Natural killer cell (primary cell): Measurements from ENCODE around the gene HOMER2. TPM values are rescaled to one million over a fixed set of nuclear protein-coding genes. Genes with fewer than 3 reads are reported as not detected.

Experiments used
- ATAC-seq, 3 donors: fragments of 150-1000 bp in 2 of 3; fragments of 200-7000 bp in 1 of 3; cut with Tn5 transposase; 1 replicate in 1 of 3; 2 replicates in 2 of 3; pipeline ENCODE4 v1.10.0; 2021; ENCODE audit warnings: mild to moderate bottlenecking in 2 of 3, moderate library complexity in 2 of 3
- DNase-seq, 2 donors: peaks; one replicate each; pipeline versions ENCODE4 v3.0.0 to v3.0.0-alpha.2; 2013 to 2021; ENCODE audit warnings: mixed read lengths in 1 of 2
- H3K27ac ChIP-seq: one replicate; pipeline ENCODE4 v1.5.1; 2013; ENCODE audit warnings: mild to moderate bottlenecking, low read length
- H3K27me3 ChIP-seq: one replicate; pipeline ENCODE4 v1.6.1; 2013; ENCODE audit warnings: low read length; ENCODE audit not compliant: control insufficient read depth, insufficient read depth
- H3K36me3 ChIP-seq: one replicate; pipeline ENCODE4 v1.6.1; 2013; ENCODE audit warnings: low read length; ENCODE audit not compliant: control insufficient read depth, insufficient read depth
- H3K4me1 ChIP-seq: one replicate; pipeline ENCODE4 v1.6.1; 2013; ENCODE audit warnings: low read length; ENCODE audit not compliant: control insufficient read depth, insufficient read depth
- H3K4me3 ChIP-seq: one replicate; pipeline ENCODE4 v1.5.1; 2013; ENCODE audit warnings: low read length
- H3K9me3 ChIP-seq: one replicate; pipeline ENCODE4 v1.6.1; 2013; ENCODE audit warnings: low read length; ENCODE audit not compliant: control insufficient read depth, insufficient read depth
- H3K27ac Mint-ChIP-seq, 2 donors: one replicate each; pipeline ENCODE4 v1.8.0; 2022; ENCODE audit warnings: mild to moderate bottlenecking in 2 of 2, mixed read lengths in 2 of 2, moderate library complexity in 1 of 2
- H3K27me3 Mint-ChIP-seq, 2 donors: one replicate each; pipeline ENCODE4 v1.8.0; 2022; ENCODE audit warnings: low read depth in 2 of 2, mixed read lengths in 2 of 2
- H3K36me3 Mint-ChIP-seq: one replicate; pipeline ENCODE4 v1.8.0; 2022; ENCODE audit warnings: mixed read lengths
- H3K4me1 Mint-ChIP-seq, 2 donors: one replicate each; pipeline ENCODE4 v1.8.0; 2022; ENCODE audit warnings: mixed read lengths in 2 of 2
- H3K4me3 Mint-ChIP-seq: one replicate; pipeline ENCODE4 v1.8.0; 2022; ENCODE audit warnings: mild to moderate bottlenecking, moderate library complexity, mixed read lengths
- H3K9me3 Mint-ChIP-seq, 2 donors: one replicate each; pipeline ENCODE4 v1.8.0; 2022; ENCODE audit warnings: mixed read lengths in 2 of 2
- CTCF ChIP-seq: fragments of 200-600 bp; IDR thresholded peaks from one replicate; pipeline ENCODE4 v1.8.0; 2022; ENCODE audit warnings: antibody characterized with exemption
- WGBS: methylation state at CpG from one replicate; pipeline ENCODE4 v1.1.7; 2013; ENCODE audit warnings: missing lambda C conversion rate; ENCODE audit not compliant: insufficient coverage; 5-methylcytosine and 5-hydroxymethylcytosine counted together
- intact Hi-C: fragments of 100-400 bp; cut with micrococcal nuclease; formaldehyde crosslinking; loops from one replicate; pipeline ENCODE4 v1.14.2; 2022
- total RNA-seq, 4 donors: library from RNA; stranded (reverse); fragments of 120-200 nt in 1 of 4; gene quantifications; one replicate each; pipeline versions ENCODE4 v1.2.3 to v1.2.4, GENCODE V29; 2013 to 2022

The HOMER2 gene
- total RNA-seq, 3 donors from 2014 or later (not counting 1 experiment from before 2014, with no cell fraction given) = 3.6 to 7.0 (median 4.0) TPM

- Histone ChIP-seq H3K27me3 (no peaks in the 10 kb centered on the region), H3K9me3 (no peaks in the 10 kb centered on the region), H3K27ac (no peak overlapping the region), H3K4me1 (peaks cover 12% of the 10 kb centered on the region), H3K36me3 (no peaks in the 10 kb centered on the region), H3K4me3 (no peak overlapping the region)
- Mint-ChIP-seq H3K27me3 (no peaks in the 10 kb centered on the region), H3K4me1 (peaks cover 14 to 16% of the 10 kb centered on the region in 2 donors), H3K9me3 (no peaks in the 10 kb centered on the region), H3K36me3 (no peaks in the 10 kb centered on the region), H3K27ac (peak overlapping the region; percentile 14 to 31), H3K4me3 (peak overlapping the region; percentile 6)
- peak; percentile 69 for TF ChIP-seq CTCF
- intact Hi-C loops = loop anchor here (1.0 kb wide), 1 partner anchor 150 kb away; no protein-coding TSS in a partner anchor
- 31% methylated on average over 23 of the region's 23 CpGs for WGBS
- peak; percentile 38 to 71 for DNase-seq
- peak; percentile 76 to 83 (median 79) for ATAC-seq
These were observed 102.7 kb downstream of the HOMER2 start for GRCh38 chr15:82849556-82850512.

- Mint-ChIP-seq H3K27me3 (no peaks in the 10 kb centered on the region), H3K4me1 (peaks cover 16 to 19% of the 10 kb centered on the region in 2 donors), H3K4me3 (no peak overlapping the region), H3K27ac (no peak overlapping the region), H3K36me3 (no peaks in the 10 kb centered on the region), H3K9me3 (no peaks in the 10 kb centered on the region)
- peaks cover 14% of the 10 kb centered on the region for H3K4me1 ChIP-seq
- ATAC-seq (no peak), DNase-seq (no peak)
- no peak overlapping the region for H3K4me3 ChIP-seq
- no peaks in the 10 kb centered on the region for H3K27me3 ChIP-seq
- no peaks in the 10 kb centered on the region for H3K36me3 ChIP-seq
- no peak overlapping the region for H3K27ac ChIP-seq
- H3K9me3 ChIP-seq = no peaks in the 10 kb centered on the region
- WGBS = 85% methylated on average over 9 of the region's 9 CpGs
- TF ChIP-seq CTCF = no peak
- intact Hi-C loops = no loop called here
These were observed 104.1 kb downstream of the HOMER2 start for GRCh38 chr15:82848241-82848993.

GRCh38 chr15:82847703-82848102, 104.8 kb downstream of the HOMER2 start:
- intact Hi-C loops = no loop called here
- Mint-ChIP-seq H3K27me3 (no peaks in the 10 kb centered on the region), H3K4me1 (peaks cover 16 to 19% of the 10 kb centered on the region in 2 donors), H3K27ac (no peak overlapping the region), H3K9me3 (no peaks in the 10 kb centered on the region), H3K36me3 (no peaks in the 10 kb centered on the region), H3K4me3 (no peak overlapping the region)
- H3K9me3 ChIP-seq = no peaks in the 10 kb centered on the region
- no peak for TF ChIP-seq CTCF
- no peak overlapping the region for H3K27ac ChIP-seq
- peaks cover 14% of the 10 kb centered on the region for H3K4me1 ChIP-seq
- WGBS = 78% methylated on average over 8 of the region's 8 CpGs
- ATAC-seq (no peak), DNase-seq (no peak)
- H3K27me3 ChIP-seq = no peaks in the 10 kb centered on the region
- no peaks in the 10 kb centered on the region for H3K36me3 ChIP-seq
- H3K4me3 ChIP-seq = no peak overlapping the region
